Spleen (tissue), 11 donors: ENCODE measurements around the gene UGT1A7. TPM values are rescaled to one million over a fixed set of nuclear protein-coding genes. Genes with fewer than 3 reads are reported as not detected.
A peak's percentile ranks its signal among the peaks of the same experiment; 100 is the strongest.

Source experiments
- DNase-seq: peaks from one replicate; pipeline ENCODE4 v3.0.0-alpha.2; 2020
- H3K27ac ChIP-seq, 8 donors: fragments of 200-600 bp; sonication (generic) in 7 of 8; 1 replicate in 4 of 8; 2 replicates in 4 of 8; pipeline versions ENCODE4 v1.5.0 to v1.8.0; 2016 to 2021; ENCODE audit warnings: inconsistent platforms in 4 of 8, mild to moderate bottlenecking in 4 of 8, moderate library complexity in 1 of 8
- H3K27me3 ChIP-seq, 7 donors: fragments of 200-600 bp; sonication (generic) in 6 of 7; replicated peaks in 1 of 7; 1 replicate in 4 of 7; 2 replicates in 3 of 7; pipeline versions ENCODE4 v1.5.0 to v1.8.0; 2016 to 2021; ENCODE audit warnings: inconsistent platforms in 3 of 7, mild to moderate bottlenecking in 1 of 7
- H3K36me3 ChIP-seq, 6 donors: fragments of 200-600 bp; sonication (generic) in 5 of 6; 1 replicate in 4 of 6; 2 replicates in 2 of 6; pipeline versions ENCODE4 v1.5.0 to v1.8.0; 2016 to 2021; ENCODE audit warnings: inconsistent platforms in 2 of 6
- H3K4me1 ChIP-seq, 6 donors: fragments of 200-600 bp; sonication (generic) in 5 of 6; 1 replicate in 3 of 6; 2 replicates in 3 of 6; pipeline versions ENCODE4 v1.5.0 to v1.8.0; 2016 to 2021; ENCODE audit warnings: inconsistent platforms in 3 of 6
- H3K4me3 ChIP-seq, 8 donors: fragments of 200-600 bp; sonication (generic) in 7 of 8; 1 replicate in 4 of 8; 2 replicates in 4 of 8; pipeline versions ENCODE4 v1.5.0 to v1.8.0; 2016 to 2021; ENCODE audit warnings: inconsistent platforms in 4 of 8, mild to moderate bottlenecking in 4 of 8, moderate library complexity in 2 of 8
- H3K9me3 ChIP-seq, 8 donors: fragments of 200-600 bp; sonication (generic) in 7 of 8; 1 replicate in 4 of 8; 2 replicates in 4 of 8; pipeline versions ENCODE4 v1.5.0 to v1.8.0; 2016 to 2021; ENCODE audit warnings: inconsistent platforms in 4 of 8
- CTCF ChIP-seq, 11 experiments: fragments of 200-600 bp in 7 of 11; fragments of 450-650 bp in 4 of 11; sonication (generic) in 4 of 11; IDR thresholded peaks in 8 of 11; conservative IDR thresholded peaks in 3 of 11; 1 replicate in 7 of 11; 2 replicates in 4 of 11; pipeline versions ENCODE4 v1.4.0 to v1.8.0; 2016 to 2021; ENCODE audit warnings: antibody characterized with exemption in 11 of 11, inconsistent platforms in 4 of 11, mild to moderate bottlenecking in 1 of 11
- POLR2A ChIP-seq, 3 donors: fragments of 450-650 bp; IDR thresholded peaks; one replicate each; pipeline ENCODE4 v1.5.1; 2017; ENCODE audit warnings: antibody characterized with exemption in 3 of 3, mild to moderate bottlenecking in 1 of 3
- POLR2AphosphoS5 ChIP-seq, 3 donors: sonication (generic); formaldehyde crosslinking; IDR thresholded peaks; one replicate each; pipeline ENCODE4 v1.5.1; 2017; ENCODE audit warnings: antibody characterized with exemption in 3 of 3
- WGBS, 5 donors: extraction: QIAGEN DNeasy Blood & Tissue Kit in 3 of 5; methylation state at CpG; one replicate each; pipeline versions ENCODE4 v1.1.5 to v1.1.7; 2013 to 2018; 5-methylcytosine and 5-hydroxymethylcytosine counted together
- intact Hi-C: fragments of 100-400 bp; cut with DNase I; formaldehyde crosslinking; loops from one replicate; pipeline ENCODE4 v1.15.0; 2023; ENCODE audit warnings: low total_unique reads
- polyA plus RNA-seq, 3 donors: library from polyadenylated mRNA; stranded (reverse); fragments of 200-250 nt; gene quantifications; one replicate each; pipeline ENCODE4 v1.2.1, GENCODE V29; 2013
- total RNA-seq, 7 donors: library from RNA; depleted of rRNA in 3 of 7; stranded (reverse); fragments of >200 nt in 3 of 7; fragmentation: NEBNext Ultra II Directional in 4 of 7; extraction: Animal tissue kit (Norgen Biotek cat#: 25700) in 4 of 7; gene quantifications; one replicate each; pipeline versions ENCODE4 v1.1.0 to v1.2.1, GENCODE V29; 2016 to 2021
- donor health status: healthy with polysubstance abuse.
- donor health status: DM: no; HTN: no; CAD: no; lungs with moderate emphysema.
- donor health status: DM: no; HTN: no; CAD: no.
- donor health status: Bipolar disorder and iron deficiency.
- donor health status: healthy.
- donor health status: DM: no; HTN: no; CAD: no.
- donor health status: DM: yes; HTN: yes; CAD: no.

Gene UGT1A7
- total and polyA plus RNA-seq, 10 donors = 0.03 TPM; not detected in 9

- peak; percentile 48 for DNase-seq
- intact Hi-C loops = no loop called here
- no peaks in the 10 kb centered on the region for H3K9me3 ChIP-seq
- no peak overlapping the region for H3K27ac ChIP-seq
- no peaks in the 10 kb centered on the region for H3K36me3 ChIP-seq
- H3K27me3 ChIP-seq = peaks cover 0 to 14% (median 0%) of the 10 kb centered on the region in 7 donors
- H3K4me3 ChIP-seq = no peak overlapping the region
- no peaks in the 10 kb centered on the region for H3K4me1 ChIP-seq
- WGBS, 5 donors = 76 to 89% (median 80%) methylated on average over 9 of the region's 9 CpGs
- TF ChIP-seq CTCF (IDR thresholded peaks at IDR 0.05 in 8 of 11, conservative IDR thresholded peaks at IDR 0.05 in 3 of 11) (no peak), POLR2A (IDR thresholded peaks at IDR 0.05) (no peak), POLR2AphosphoS5 (IDR thresholded peaks at IDR 0.05) (no peak)
These were observed 110.2 kb downstream of the UGT1A7 start for GRCh38 chr2:233791883-233792329.

- no peak for DNase-seq
- intact Hi-C loops = no loop called here
- 84 to 97% (median 90%) methylated on average over 7 of the region's 7 CpGs for WGBS, 5 donors
- no peak for TF ChIP-seq CTCF (IDR thresholded peaks at IDR 0.05 in 8 of 11, conservative IDR thresholded peaks at IDR 0.05 in 3 of 11)
- TF ChIP-seq POLR2A (IDR thresholded peaks at IDR 0.05) = no peak
- no peak for TF ChIP-seq POLR2AphosphoS5 (IDR thresholded peaks at IDR 0.05)
- no peak overlapping the region for H3K27ac ChIP-seq
- H3K4me3 ChIP-seq = no peak overlapping the region
- no peaks in the 10 kb centered on the region for H3K9me3 ChIP-seq
- no peaks in the 10 kb centered on the region for H3K4me1 ChIP-seq
- peaks cover 0 to 14% (median 0%) of the 10 kb centered on the region in 7 donors for H3K27me3 ChIP-seq
- H3K36me3 ChIP-seq = no peaks in the 10 kb centered on the region
These were observed 111.0 kb downstream of the UGT1A7 start for GRCh38 chr2:233792720-233793119.

- Histone ChIP-seq H3K4me1 (no peaks in the 10 kb centered on the region), H3K9me3 (no peaks in the 10 kb centered on the region), H3K36me3 (no peaks in the 10 kb centered on the region), H3K27ac (no peak overlapping the region), H3K27me3 (peaks cover 0 to 14% (median 0%) of the 10 kb centered on the region in 7 donors), H3K4me3 (no peak overlapping the region)
- TF ChIP-seq CTCF (IDR thresholded peaks at IDR 0.05 in 8 of 11, conservative IDR thresholded peaks at IDR 0.05 in 3 of 11) = no peak
- DNase-seq = peak; percentile 61
- intact Hi-C loops = no loop called here
- WGBS, 5 donors = 78 to 85% (median 82%) methylated on average over 4 to 18 of the region's 18 CpGs
These were observed 111.9 kb downstream of the UGT1A7 start for GRCh38 chr2:233793465-233794127.

- Histone ChIP-seq H3K9me3 (no peaks in the 10 kb centered on the region), H3K36me3 (no peaks in the 10 kb centered on the region), H3K27me3 (peaks cover 0 to 14% (median 0%) of the 10 kb centered on the region in 7 donors), H3K4me3 (no peak overlapping the region), H3K27ac (no peak overlapping the region), H3K4me1 (no peaks in the 10 kb centered on the region)
- TF ChIP-seq POLR2A (IDR thresholded peaks at IDR 0.05) = no peak
- no peak for TF ChIP-seq CTCF (IDR thresholded peaks at IDR 0.05 in 8 of 11, conservative IDR thresholded peaks at IDR 0.05 in 3 of 11)
- TF ChIP-seq POLR2AphosphoS5 (IDR thresholded peaks at IDR 0.05) = no peak
- intact Hi-C loops = no loop called here
- peak; percentile 64 for DNase-seq
- 67 to 78% (median 76%) methylated on average over 16 to 17 of the region's 17 CpGs for WGBS, 5 donors
These were observed 112.5 kb downstream of the UGT1A7 start for GRCh38 chr2:233794128-233794658.
